CD14-positive monocyte (primary cell): ENCODE data around the gene RNF187. TPM values are rescaled to one million over a fixed set of nuclear protein-coding genes. Genes with fewer than 3 reads are reported as not detected.
A peak's percentile ranks its signal among the peaks of the same experiment; 100 is the strongest.

ENCODE experiments used
- DNase-seq, 3 donors: peaks; one replicate each; pipeline ENCODE4 v3.0.0-alpha.2; 2011 to 2022
- H2AFZ ChIP-seq: 2 replicates; pipeline ENCODE4 v1.6.0; 2012; ENCODE audit warnings: mild to moderate bottlenecking, low read depth, low read length, inconsistent platforms; ENCODE audit not compliant: insufficient read depth, poor library complexity, severe bottlenecking
- H3K27ac ChIP-seq, 2 donors: 1 replicate in 1 of 2; 2 replicates in 1 of 2; pipeline ENCODE4 v1.5.1; 2012 to 2013; ENCODE audit warnings: low read length in 2 of 2, control low read depth in 1 of 2, inconsistent platforms in 1 of 2, low read depth in 1 of 2, mild to moderate bottlenecking in 1 of 2
- H3K27me3 ChIP-seq, 2 donors: one replicate each; pipeline versions ENCODE4 v1.6.0 to v1.6.1; 2011 to 2013; ENCODE audit warnings: low read length in 2 of 2; ENCODE audit not compliant: control insufficient read depth in 2 of 2, insufficient read depth in 2 of 2
- H3K36me3 ChIP-seq, 2 donors: replicated peaks in 1 of 2; 1 replicate in 1 of 2; 2 replicates in 1 of 2; pipeline versions ENCODE4 v1.5.1 to v1.6.1; 2012 to 2013; ENCODE audit warnings: low read length in 2 of 2, control low read depth in 1 of 2, inconsistent platforms in 1 of 2, mild to moderate bottlenecking in 1 of 2; ENCODE audit not compliant: insufficient read depth in 2 of 2, control insufficient read depth in 1 of 2
- H3K4me1 ChIP-seq, 2 donors: 1 replicate in 1 of 2; 2 replicates in 1 of 2; pipeline versions ENCODE4 v1.5.1 to v1.6.1; 2012 to 2013; ENCODE audit warnings: low read length in 2 of 2, control low read depth in 1 of 2, inconsistent platforms in 1 of 2, mild to moderate bottlenecking in 1 of 2, moderate library complexity in 1 of 2; ENCODE audit not compliant: insufficient read depth in 2 of 2, control insufficient read depth in 1 of 2
- H3K4me2 ChIP-seq: replicated peaks from 2 replicates; pipeline ENCODE3; 2012; ENCODE audit warnings: low read length, moderate library complexity, mild to moderate bottlenecking; ENCODE audit not compliant: poor library complexity, severe bottlenecking; ENCODE audit errors: extremely low read depth
- H3K4me3 ChIP-seq, 3 experiments: fragments of 200-600 bp in 1 of 3; sonication (generic) in 1 of 3; replicated peaks in 1 of 3; 1 replicate in 2 of 3; 2 replicates in 1 of 3; pipeline ENCODE4 v1.5.1; 2011 to 2013; ENCODE audit warnings: low read length in 3 of 3, mild to moderate bottlenecking in 3 of 3, control low read depth in 2 of 3, low read depth in 2 of 3, inconsistent platforms in 1 of 3, moderate library complexity in 1 of 3
- H3K79me2 ChIP-seq: 2 replicates; pipeline ENCODE4 v1.6.0; 2012; ENCODE audit warnings: mild to moderate bottlenecking, control low read depth, inconsistent platforms, low read length, moderate library complexity; ENCODE audit not compliant: insufficient read depth
- H3K9ac ChIP-seq: 2 replicates; pipeline ENCODE4 v1.6.0; 2017; ENCODE audit warnings: low read length, mild to moderate bottlenecking; ENCODE audit not compliant: insufficient read depth, poor library complexity, severe bottlenecking
- H3K9me3 ChIP-seq, 2 donors: replicated peaks in 1 of 2; 1 replicate in 1 of 2; 2 replicates in 1 of 2; pipeline versions ENCODE4 v1.5.1 to v1.6.1; 2012 to 2013; ENCODE audit warnings: low read length in 2 of 2, control low read depth in 1 of 2; ENCODE audit not compliant: control insufficient read depth in 1 of 2, insufficient read depth in 1 of 2
- H4K20me1 ChIP-seq: 2 replicates; pipeline ENCODE4 v1.6.0; 2012; ENCODE audit warnings: mild to moderate bottlenecking, low read length, control low read depth, moderate library complexity; ENCODE audit not compliant: insufficient read depth
- H3K27ac Mint-ChIP-seq, 7 donors: one replicate each; pipeline ENCODE4 v1.8.0; 2020; ENCODE audit warnings: mild to moderate bottlenecking in 7 of 7, mixed read lengths in 7 of 7, moderate library complexity in 6 of 7, inconsistent platforms in 2 of 7
- H3K27me3 Mint-ChIP-seq, 3 donors: one replicate each; pipeline ENCODE4 v1.8.0; 2021 to 2022; ENCODE audit warnings: low read depth in 3 of 3, mild to moderate bottlenecking in 3 of 3, mixed read lengths in 3 of 3, moderate library complexity in 3 of 3, inconsistent platforms in 1 of 3
- H3K36me3 Mint-ChIP-seq, 2 donors: one replicate each; pipeline ENCODE4 v1.8.0; 2020; ENCODE audit warnings: mixed read lengths in 2 of 2, inconsistent platforms in 1 of 2, mild to moderate bottlenecking in 1 of 2
- H3K4me1 Mint-ChIP-seq: one replicate; pipeline ENCODE4 v1.8.0; 2020; ENCODE audit warnings: mild to moderate bottlenecking, mixed read lengths
- H3K4me3 Mint-ChIP-seq, 2 donors: one replicate each; pipeline ENCODE4 v1.8.0; 2020; ENCODE audit warnings: mild to moderate bottlenecking in 2 of 2, mixed read lengths in 2 of 2, moderate library complexity in 1 of 2
- H3K9me3 Mint-ChIP-seq, 7 donors: one replicate each; pipeline ENCODE4 v1.8.0; 2020 to 2022; ENCODE audit warnings: mixed read lengths in 7 of 7, mild to moderate bottlenecking in 6 of 7, moderate library complexity in 6 of 7, inconsistent platforms in 2 of 7
- WGBS: methylation state at CpG from one replicate; pipeline ENCODE4 v1.1.5; 2013; ENCODE audit warnings: missing lambda C conversion rate; ENCODE audit not compliant: insufficient coverage; 5-methylcytosine and 5-hydroxymethylcytosine counted together
- intact Hi-C, 2 donors: fragments of 100-400 bp; cut with micrococcal nuclease; formaldehyde crosslinking; loops; one replicate each; pipeline versions ENCODE4 v1.15.0 to v1.15.1; 2023
- polyA plus RNA-seq, 3 donors: library from polyadenylated mRNA; depleted of rRNA in 1 of 3; unstranded in 2 of 3; stranded (reverse) in 1 of 3; fragments of 300-500 nt in 2 of 3; fragments of >200 nt in 1 of 3; fragmentation: Illumina TruSeq in 2 of 3; gene quantifications; 1 replicate in 2 of 3; 2 replicates in 1 of 3; pipeline ENCODE4 v1.2.3, GENCODE V29; 2012 to 2021
- TF ChIP-seq, protein P1 (sequence below): fragments of 200-600 bp; IDR thresholded peaks from one replicate; pipeline ENCODE4 v1.8.0; 2022; ENCODE audit warnings: antibody characterized with exemption, mild to moderate bottlenecking

Gene RNF187
- polyA plus RNA-seq, 3 donors = 5.9 to 27.6 (median 24.6) TPM

DNA sequence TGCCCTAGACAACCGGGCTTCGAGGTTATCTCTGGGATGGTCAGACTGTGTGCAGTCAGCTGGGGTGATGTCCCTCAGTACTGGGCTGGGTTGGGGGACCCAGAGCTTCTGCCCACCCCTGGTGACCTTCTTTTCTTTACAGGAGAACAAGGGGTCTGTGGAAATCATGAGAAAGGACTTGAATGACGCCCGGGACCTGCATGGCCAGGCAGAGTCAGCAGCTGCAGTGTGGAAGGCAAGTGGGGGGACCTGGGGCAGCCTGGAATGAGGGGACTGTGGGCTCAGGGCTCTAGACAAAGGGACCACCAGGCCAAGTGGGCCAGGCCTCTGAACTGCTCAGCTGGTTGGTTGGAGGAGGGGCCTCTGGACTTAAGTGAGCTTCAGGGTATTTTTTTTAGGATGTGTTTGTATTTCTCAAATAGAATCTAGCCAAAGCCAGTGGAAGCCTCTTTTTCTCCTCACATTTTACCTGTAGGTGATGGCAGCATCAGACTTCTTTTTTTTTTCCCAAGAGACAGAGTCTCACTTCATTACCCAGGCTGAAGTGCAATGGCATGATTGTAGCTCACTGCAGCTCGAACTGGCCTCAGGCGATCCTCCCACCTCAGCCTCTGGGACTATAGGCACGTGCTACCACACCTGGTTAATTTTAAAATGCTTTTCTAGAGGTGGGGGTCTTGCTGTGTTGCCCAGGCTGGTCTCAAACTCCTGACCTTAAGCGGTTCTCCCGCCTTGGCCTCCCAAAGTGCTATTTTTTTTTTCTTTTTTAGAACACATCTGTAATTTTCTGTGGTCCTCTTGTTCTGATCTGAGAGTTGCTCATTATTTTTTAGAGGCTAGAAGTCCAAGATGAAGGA, 1.9 kb downstream of the RNF187 start:
- Mint-ChIP-seq H3K27ac (peak overlapping the region in 1 of 7 donors; percentile 21), H3K4me3 (peak overlapping the region; percentile 82 to 86), H3K9me3 (no peaks in the 10 kb centered on the region), H3K4me1 (peaks cover 36% of the 10 kb centered on the region), H3K36me3 (peaks cover 34 to 52% of the 10 kb centered on the region in 2 donors), H3K27me3 (peaks cover 0 to 3% (median 3%) of the 10 kb centered on the region in 3 donors)
- peak overlapping the region; percentile 75 for H3K4me2 ChIP-seq
- no peak overlapping the region for H3K9ac ChIP-seq
- peaks cover 18% of the 10 kb centered on the region for H3K79me2 ChIP-seq
- TF ChIP-seq, protein P1, sequence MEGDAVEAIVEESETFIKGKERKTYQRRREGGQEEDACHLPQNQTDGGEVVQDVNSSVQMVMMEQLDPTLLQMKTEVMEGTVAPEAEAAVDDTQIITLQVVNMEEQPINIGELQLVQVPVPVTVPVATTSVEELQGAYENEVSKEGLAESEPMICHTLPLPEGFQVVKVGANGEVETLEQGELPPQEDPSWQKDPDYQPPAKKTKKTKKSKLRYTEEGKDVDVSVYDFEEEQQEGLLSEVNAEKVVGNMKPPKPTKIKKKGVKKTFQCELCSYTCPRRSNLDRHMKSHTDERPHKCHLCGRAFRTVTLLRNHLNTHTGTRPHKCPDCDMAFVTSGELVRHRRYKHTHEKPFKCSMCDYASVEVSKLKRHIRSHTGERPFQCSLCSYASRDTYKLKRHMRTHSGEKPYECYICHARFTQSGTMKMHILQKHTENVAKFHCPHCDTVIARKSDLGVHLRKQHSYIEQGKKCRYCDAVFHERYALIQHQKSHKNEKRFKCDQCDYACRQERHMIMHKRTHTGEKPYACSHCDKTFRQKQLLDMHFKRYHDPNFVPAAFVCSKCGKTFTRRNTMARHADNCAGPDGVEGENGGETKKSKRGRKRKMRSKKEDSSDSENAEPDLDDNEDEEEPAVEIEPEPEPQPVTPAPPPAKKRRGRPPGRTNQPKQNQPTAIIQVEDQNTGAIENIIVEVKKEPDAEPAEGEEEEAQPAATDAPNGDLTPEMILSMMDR = no peak
- H3K9me3 ChIP-seq = no peaks in the 10 kb centered on the region
- no peak overlapping the region for H2AFZ ChIP-seq
- peaks cover 29% of the 10 kb centered on the region for H4K20me1 ChIP-seq
- no peak overlapping the region for H3K27ac ChIP-seq
- H3K4me1 ChIP-seq = peaks cover 30 to 44% of the 10 kb centered on the region in 2 donors
- H3K4me3 ChIP-seq = peak overlapping the region in 1 of 3 experiments; percentile 84
- no peaks in the 10 kb centered on the region for H3K27me3 ChIP-seq
- 87% methylated on average over 3 of the region's 9 CpGs for WGBS
- peaks cover 30 to 48% of the 10 kb centered on the region in 2 donors for H3K36me3 ChIP-seq
- intact Hi-C loops = loop anchor here (5.0 to 10.0 kb wide), 3 partner anchors 82 to 1136 kb away; partner anchors contain the start of genes TAF5L (in 1 of the 2), TRIM11 (in 1 of the 2) and URB2 (in 1 of the 2)
- no peak for DNase-seq

DNA sequence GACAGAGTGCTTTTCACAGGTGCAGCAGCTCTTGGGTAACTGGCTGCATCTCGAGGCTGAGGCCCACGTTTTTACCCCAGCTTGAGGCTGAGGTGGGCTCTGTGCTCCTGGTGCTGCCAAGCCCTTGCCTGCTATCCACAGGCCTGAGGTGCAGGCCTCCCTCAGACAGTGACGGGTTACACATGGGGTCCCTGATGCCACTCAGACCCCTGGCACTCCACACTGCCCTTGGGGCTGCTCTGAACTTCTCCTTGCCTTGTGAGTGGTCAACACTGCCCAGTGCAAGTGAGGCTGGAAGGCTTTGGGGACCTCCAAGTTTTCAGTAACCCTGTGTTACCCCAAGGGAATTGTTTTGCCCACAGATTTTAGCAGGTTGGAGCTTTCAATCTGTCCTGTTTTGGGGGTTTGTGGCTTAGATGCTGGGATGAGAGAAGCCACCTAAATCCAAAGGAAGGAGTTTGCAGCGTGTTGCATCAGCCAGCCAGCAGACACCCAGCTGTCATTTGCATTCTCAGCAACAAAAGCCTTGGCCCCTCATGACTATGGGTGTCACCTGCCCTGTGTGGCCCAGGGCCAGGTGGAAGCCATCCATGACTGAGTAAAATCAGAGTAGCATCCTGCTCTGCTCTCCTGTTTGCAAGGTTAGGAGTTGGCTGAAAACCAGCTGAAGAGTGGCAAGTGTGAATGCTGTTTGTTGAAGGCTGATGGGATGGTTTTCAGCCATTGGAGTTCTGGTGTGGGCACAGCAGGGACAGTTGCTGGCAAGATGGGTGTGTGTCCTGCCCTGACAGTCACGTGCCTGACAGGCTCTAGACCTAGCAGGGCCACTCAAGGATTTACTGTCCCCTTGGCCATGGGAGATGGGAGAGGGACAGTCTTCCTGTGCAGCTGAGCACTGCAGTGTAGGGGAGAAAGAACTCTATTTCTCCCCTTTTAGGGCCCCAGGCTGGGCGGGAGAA, 3.2 kb downstream of the RNF187 start:
- DNase-seq = no peak
- H3K27me3 Mint-ChIP-seq = peaks cover 0 to 3% (median 0%) of the 10 kb centered on the region in 3 donors
- H3K9me3 Mint-ChIP-seq = no peaks in the 10 kb centered on the region
- intact Hi-C loops = no loop called here
- Histone ChIP-seq H3K79me2 (peaks cover 18% of the 10 kb centered on the region), H3K4me2 (no peak overlapping the region), H3K9ac (no peak overlapping the region), H3K27ac (no peak overlapping the region), H3K4me1 (peaks cover 22 to 30% of the 10 kb centered on the region in 2 donors), H2AFZ (no peak overlapping the region), H3K4me3 (no peak overlapping the region), H3K27me3 (no peaks in the 10 kb centered on the region), H3K9me3 (no peaks in the 10 kb centered on the region), H3K36me3 (peaks cover 44 to 61% of the 10 kb centered on the region in 2 donors), H4K20me1 (peaks cover 31% of the 10 kb centered on the region)
- H3K4me1 Mint-ChIP-seq = peaks cover 28% of the 10 kb centered on the region
- no peak overlapping the region for H3K4me3 Mint-ChIP-seq
- peak overlapping the region in 1 of 7 donors; percentile 6 for H3K27ac Mint-ChIP-seq
- TF ChIP-seq, protein P1 = no peak
- H3K36me3 Mint-ChIP-seq = peaks cover 46 to 66% of the 10 kb centered on the region in 2 donors
- WGBS = 97% methylated on average over 3 of the region's 6 CpGs
